PC-3 (cell line): Measurements from ENCODE around the gene PARP3.

ENCODE experiments used
- CTCF ChIP-seq: fragments of 300-600 bp; sonication (generic); conservative IDR thresholded peaks from 2 replicates; pipeline ENCODE4 v1.5.1; 2017; ENCODE audit warnings: antibody characterized with exemption, low read depth, mild to moderate bottlenecking, low read length
- EZH2 ChIP-seq: fragments of 300-600 bp; sonication (generic); IDR thresholded peaks from one replicate; pipeline ENCODE4 v1.6.1; 2017; ENCODE audit warnings: antibody characterized with exemption, mild to moderate bottlenecking, low read length; ENCODE audit not compliant: unreplicated experiment
- EZH2phosphoT487 ChIP-seq: fragments of 300-600 bp; sonication (generic); IDR thresholded peaks from 2 replicates; pipeline ENCODE4 v1.6.1; 2018; ENCODE audit warnings: mild to moderate bottlenecking, antibody characterized with exemption, low read length, borderline replicate concordance

DNA sequence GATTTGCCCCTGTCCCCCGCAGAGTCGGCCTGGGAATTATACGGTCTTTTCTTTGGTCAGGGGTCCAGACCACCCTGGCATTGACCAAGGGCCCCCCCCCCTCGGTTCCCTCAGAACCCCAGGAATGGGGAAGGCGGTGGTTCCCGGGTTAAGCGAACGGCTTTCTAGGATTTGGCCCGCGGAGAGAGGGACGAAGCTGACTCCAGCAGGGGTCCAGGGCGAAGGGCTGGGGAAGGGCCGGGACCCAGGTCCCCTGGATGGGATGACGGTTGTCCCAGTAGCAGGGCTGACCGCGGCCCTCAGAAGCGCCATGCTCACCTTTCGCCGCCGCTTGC is 733 bp upstream of the PARP3 start:
- TF ChIP-seq EZH2, result no peak
- no peak for TF ChIP-seq CTCF
- TF ChIP-seq EZH2phosphoT487, result no peak
